ENCODE data around the gene RTN4RL2. TPM values are rescaled to one million over a fixed set of nuclear protein-coding genes. Genes with fewer than 3 reads are reported as not detected.

RTN4RL2 gene
- polyA plus RNA-seq, 6 donors from 2014 or later, result 0.12 TPM; not detected in 5

GRCh38 chr11:57459164-57460021 lies 935 bp upstream of the RTN4RL2 start:
- DNase-seq (peak; percentile 20), ATAC-seq (ENCODE audit: low read depth in 2 of 2) (peak; percentile 20 to 25)
- Mint-ChIP-seq H3K27ac (peak overlapping the region in 4 of 6 donors; percentile 30 to 90 (median 78)), H3K9me3 (no peaks in the 10 kb centered on the region), H3K36me3 (peaks cover 0 to 8% of the 10 kb centered on the region in 2 donors), H3K4me3 (peak overlapping the region; percentile 85 to 97 (median 90)), H3K4me1 (peaks cover 27 to 40% (median 33%) of the 10 kb centered on the region in 3 donors), H3K27me3 (peaks cover 30 to 59% (median 47%) of the 10 kb centered on the region in 3 donors)

- Mint-ChIP-seq H3K27me3 (peaks cover 20 to 59% (median 44%) of the 10 kb centered on the region in 3 donors), H3K36me3 (peaks cover 0 to 8% of the 10 kb centered on the region in 2 donors), H3K4me1 (peaks cover 27 to 40% (median 33%) of the 10 kb centered on the region in 3 donors), H3K4me3 (peak overlapping the region; percentile 24 to 85 (median 68)), H3K9me3 (no peaks in the 10 kb centered on the region), H3K27ac (no peak overlapping the region)
- DNase-seq, result no peak
- ATAC-seq (ENCODE audit: low read depth in 2 of 2), result no peak
Observed at GRCh38 chr11:57460758-57461749, 726 bp downstream of the RTN4RL2 start.

DNA sequence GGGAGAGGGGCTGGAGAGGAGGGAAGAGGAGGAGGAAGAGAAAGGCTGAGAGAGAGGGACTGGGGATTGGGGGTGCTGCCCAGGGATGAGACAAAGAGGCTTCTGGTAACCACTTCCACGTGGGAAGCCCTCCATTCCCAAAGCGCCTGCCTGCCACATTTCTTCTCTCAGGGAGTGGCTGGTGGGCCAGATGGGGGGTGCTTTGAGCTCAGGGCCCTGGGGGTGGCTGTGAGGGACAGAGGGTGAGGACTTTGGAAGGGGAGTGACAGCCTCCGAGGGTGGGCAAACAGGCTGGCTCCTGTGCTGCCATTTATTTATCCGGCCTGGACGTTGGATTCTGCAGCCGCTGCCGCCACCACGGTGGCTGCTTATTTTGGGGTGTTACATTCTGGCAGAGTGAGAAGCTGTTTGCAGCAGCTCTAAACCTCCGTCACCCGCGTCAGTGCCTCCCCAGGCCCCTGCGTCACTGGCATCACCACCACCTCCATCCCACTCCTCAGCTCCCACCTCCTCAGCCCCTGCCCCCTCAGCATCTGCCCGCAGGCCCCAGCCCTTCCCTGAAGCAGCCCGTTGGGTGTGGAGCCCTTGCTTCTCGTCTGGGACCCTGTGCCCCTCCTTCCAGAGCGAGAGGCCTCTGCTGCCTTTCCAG lies 1.6 kb downstream of the RTN4RL2 start:
- Mint-ChIP-seq H3K4me3 (peak overlapping the region; percentile 24 to 85 (median 71)), H3K4me1 (peaks cover 25 to 38% (median 31%) of the 10 kb centered on the region in 3 donors), H3K27ac (no peak overlapping the region), H3K27me3 (peaks cover 18 to 55% (median 41%) of the 10 kb centered on the region in 3 donors), H3K9me3 (no peaks in the 10 kb centered on the region), H3K36me3 (peaks cover 0 to 8% of the 10 kb centered on the region in 2 donors)
- no peak for DNase-seq
- ATAC-seq (ENCODE audit: low read depth in 2 of 2), result no peak

DNA sequence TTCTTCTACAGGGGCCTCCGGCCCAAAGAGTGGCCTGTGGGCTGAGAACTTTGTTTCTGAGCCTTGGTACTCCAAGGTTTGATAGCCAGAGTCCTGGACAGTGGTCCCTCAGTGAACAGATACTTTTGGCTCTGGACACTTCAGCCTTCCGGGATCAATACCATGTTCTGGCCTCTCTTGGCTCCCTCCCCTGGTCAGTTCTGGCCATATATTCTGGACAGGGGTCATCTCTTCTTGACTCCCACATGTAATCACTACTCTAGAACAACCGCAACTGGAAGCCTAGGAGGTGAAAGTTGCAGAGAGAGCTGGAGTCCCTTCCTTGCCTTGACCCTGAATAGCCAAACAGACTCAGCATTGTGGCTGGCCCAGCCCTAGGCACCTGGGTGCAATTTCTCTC lies 2.3 kb downstream of the RTN4RL2 start:
- Mint-ChIP-seq H3K36me3 (peaks cover 0 to 8% of the 10 kb centered on the region in 2 donors), H3K4me3 (peak overlapping the region in 3 of 8 donors; percentile 28 to 57 (median 47)), H3K27ac (peak overlapping the region in 1 of 6 donors; percentile 56), H3K4me1 (peaks cover 20 to 32% (median 25%) of the 10 kb centered on the region in 3 donors), H3K27me3 (peaks cover 15 to 49% (median 34%) of the 10 kb centered on the region in 3 donors), H3K9me3 (no peaks in the 10 kb centered on the region)
- ATAC-seq (ENCODE audit: low read depth in 2 of 2) (no peak), DNase-seq (no peak)

GRCh38 chr11:57463671-57464538 lies 3.6 kb downstream of the RTN4RL2 start:
- H3K36me3 Mint-ChIP-seq, result peaks cover 0 to 8% of the 10 kb centered on the region in 2 donors
- DNase-seq, result no peak
- peaks cover 11 to 45% (median 24%) of the 10 kb centered on the region in 3 donors for H3K27me3 Mint-ChIP-seq
- ATAC-seq (ENCODE audit: low read depth in 2 of 2), result no peak
- no peak overlapping the region for H3K4me3 Mint-ChIP-seq
- peaks cover 17 to 23% (median 18%) of the 10 kb centered on the region in 3 donors for H3K4me1 Mint-ChIP-seq
- no peaks in the 10 kb centered on the region for H3K9me3 Mint-ChIP-seq
- H3K27ac Mint-ChIP-seq, result no peak overlapping the region

- Mint-ChIP-seq H3K4me1 (peaks cover 11 to 16% (median 13%) of the 10 kb centered on the region in 3 donors), H3K27ac (peak overlapping the region in 1 of 6 donors; percentile 87), H3K27me3 (peaks cover 5 to 38% (median 17%) of the 10 kb centered on the region in 3 donors), H3K36me3 (peaks cover 0 to 6% of the 10 kb centered on the region in 2 donors), H3K9me3 (no peaks in the 10 kb centered on the region), H3K4me3 (no peak overlapping the region)
- no peak for DNase-seq
- no peak for ATAC-seq (ENCODE audit: low read depth in 2 of 2)
Observed at GRCh38 chr11:57464539-57465181, 4.3 kb downstream of the RTN4RL2 start.

DNA sequence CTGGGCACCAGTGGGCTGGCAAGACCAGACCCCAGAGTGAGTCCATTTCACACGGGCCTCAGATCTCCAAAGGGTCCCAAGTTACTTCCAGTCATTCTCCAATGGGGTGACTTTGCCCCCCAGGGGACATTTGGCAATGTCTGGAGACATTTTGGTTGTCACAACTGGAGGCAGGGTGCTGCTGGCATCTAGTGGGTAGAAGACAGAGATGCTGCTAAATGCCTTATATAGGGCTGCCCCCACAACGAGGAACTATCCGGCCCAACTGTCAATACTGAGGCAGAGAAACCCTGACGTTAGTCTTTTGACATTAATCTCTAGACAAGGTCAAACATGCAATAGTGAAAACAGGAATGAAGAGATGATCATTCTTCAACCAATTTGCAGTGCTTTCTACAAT lies 6.4 kb downstream of the RTN4RL2 start:
- Mint-ChIP-seq H3K9me3 (no peaks in the 10 kb centered on the region), H3K4me3 (no peak overlapping the region), H3K36me3 (no peaks in the 10 kb centered on the region), H3K27me3 (peaks cover 0 to 20% (median 3%) of the 10 kb centered on the region in 3 donors), H3K27ac (no peak overlapping the region), H3K4me1 (peaks cover under 1 to 5% (median 1%) of the 10 kb centered on the region in 3 donors)
- no peak for ATAC-seq (ENCODE audit: low read depth in 2 of 2)
- DNase-seq, result no peak

GRCh38 chr11:57467508-57468157 lies 7.3 kb downstream of the RTN4RL2 start:
- no peak for DNase-seq
- no peak overlapping the region for H3K4me3 Mint-ChIP-seq
- H3K27ac Mint-ChIP-seq, result no peak overlapping the region
- ATAC-seq (ENCODE audit: low read depth in 2 of 2), result no peak
- H3K27me3 Mint-ChIP-seq, result peaks cover 0 to 14% (median 4%) of the 10 kb centered on the region in 3 donors
- no peaks in the 10 kb centered on the region for H3K36me3 Mint-ChIP-seq
- peaks cover 0 to 5% (median 0%) of the 10 kb centered on the region in 3 donors for H3K4me1 Mint-ChIP-seq
- H3K9me3 Mint-ChIP-seq, result no peaks in the 10 kb centered on the region

- ATAC-seq (ENCODE audit: low read depth in 2 of 2) (no peak), DNase-seq (no peak)
- Mint-ChIP-seq H3K36me3 (no peaks in the 10 kb centered on the region), H3K4me1 (peaks cover 0 to 7% (median 2%) of the 10 kb centered on the region in 3 donors), H3K4me3 (no peak overlapping the region), H3K27ac (peak overlapping the region in 2 of 6 donors; percentile 42 to 74), H3K27me3 (peaks cover 3 to 10% (median 4%) of the 10 kb centered on the region in 3 donors), H3K9me3 (no peaks in the 10 kb centered on the region)
Observed at GRCh38 chr11:57468276-57468675, 7.9 kb downstream of the RTN4RL2 start.

DNA sequence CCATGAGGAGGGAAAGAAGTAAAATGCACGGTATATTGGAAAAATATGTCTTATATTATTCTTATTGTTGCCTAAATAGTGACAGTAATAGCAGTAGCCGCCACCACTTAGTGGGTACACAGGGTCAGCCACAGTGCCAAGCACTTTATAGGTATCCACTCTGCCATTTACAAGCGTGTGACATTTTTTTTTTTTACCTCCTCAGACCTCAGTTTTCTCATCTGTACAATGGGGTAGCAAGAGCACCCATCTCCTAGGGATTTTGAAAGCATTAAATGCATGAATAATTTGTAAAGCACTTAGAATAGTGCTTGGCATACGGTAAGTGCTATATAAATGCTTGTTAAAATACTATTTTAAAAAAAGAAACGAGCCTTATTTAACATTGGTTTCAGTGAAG lies 8.9 kb downstream of the RTN4RL2 start:
- DNase-seq, result no peak
- Mint-ChIP-seq H3K27ac (no peak overlapping the region), H3K4me1 (peaks cover 6 to 15% (median 11%) of the 10 kb centered on the region in 3 donors), H3K36me3 (no peaks in the 10 kb centered on the region), H3K27me3 (peaks cover 8 to 10% (median 10%) of the 10 kb centered on the region in 3 donors), H3K4me3 (no peak overlapping the region), H3K9me3 (no peaks in the 10 kb centered on the region)
- ATAC-seq (ENCODE audit: low read depth in 2 of 2), result no peak

- peak overlapping the region in 1 of 8 donors; percentile 27 for H3K4me3 Mint-ChIP-seq
- no peak for DNase-seq
- no peak overlapping the region for H3K27ac Mint-ChIP-seq
- H3K36me3 Mint-ChIP-seq, result no peaks in the 10 kb centered on the region
- H3K4me1 Mint-ChIP-seq, result peaks cover 21 to 29% (median 26%) of the 10 kb centered on the region in 3 donors
- H3K27me3 Mint-ChIP-seq, result peaks cover 8 to 11% (median 10%) of the 10 kb centered on the region in 3 donors
- no peaks in the 10 kb centered on the region for H3K9me3 Mint-ChIP-seq
- ATAC-seq (ENCODE audit: low read depth in 2 of 2), result no peak
Observed at GRCh38 chr11:57471496-57471895, 11.2 kb downstream of the RTN4RL2 start.
